ENCODE measurements around the gene GRM5. TPM values are rescaled to one million over a fixed set of nuclear protein-coding genes. Genes with fewer than 3 reads are reported as not detected.

The GRM5 gene
- total RNA-seq, 1 donor from 2014 or later = not detected

DNA sequence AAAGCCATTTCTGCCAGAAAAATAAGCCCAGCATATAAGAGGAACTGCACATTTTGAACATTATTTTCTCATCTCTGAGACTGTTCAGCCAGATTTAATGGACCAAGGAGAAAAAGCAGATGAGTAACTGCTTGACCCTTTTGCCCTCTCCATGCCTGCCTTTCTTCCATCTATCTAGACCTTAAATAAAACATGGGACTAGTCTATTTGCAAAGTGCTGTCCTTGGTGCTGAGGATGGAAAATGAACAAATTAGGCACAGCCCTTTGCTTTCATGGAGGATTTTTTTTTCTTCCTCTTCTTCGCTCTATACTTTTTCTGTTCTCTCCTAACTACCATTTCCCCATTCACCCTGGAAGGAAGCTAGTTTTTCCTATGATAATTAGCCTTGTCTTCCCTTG is 361.3 kb downstream of the GRM5 start:
- peak; percentile 7 to 18 for DNase-seq (ENCODE audit: low read depth in 2 of 2)

DNA sequence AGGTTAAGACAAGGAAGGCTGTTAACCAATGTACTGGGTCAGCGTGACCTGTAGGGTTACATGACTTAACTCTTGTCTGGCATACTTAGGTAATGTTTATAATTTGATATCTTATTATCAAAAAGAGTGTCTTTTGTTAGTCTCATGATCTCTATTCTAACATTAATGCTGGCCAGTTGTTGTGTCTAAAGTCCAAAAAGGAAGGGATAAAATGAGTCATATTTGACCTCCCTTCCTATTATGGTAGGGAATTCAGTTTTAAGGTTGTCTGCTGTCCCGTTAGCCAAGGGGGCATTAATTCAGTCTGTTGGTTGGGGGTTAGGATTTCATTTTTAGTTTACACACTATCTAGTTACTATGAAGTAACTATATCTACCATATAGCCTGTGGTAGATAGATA is 364.0 kb downstream of the GRM5 start:
- peak; percentile 2 to 13 for DNase-seq (ENCODE audit: low read depth in 2 of 2)

DNA sequence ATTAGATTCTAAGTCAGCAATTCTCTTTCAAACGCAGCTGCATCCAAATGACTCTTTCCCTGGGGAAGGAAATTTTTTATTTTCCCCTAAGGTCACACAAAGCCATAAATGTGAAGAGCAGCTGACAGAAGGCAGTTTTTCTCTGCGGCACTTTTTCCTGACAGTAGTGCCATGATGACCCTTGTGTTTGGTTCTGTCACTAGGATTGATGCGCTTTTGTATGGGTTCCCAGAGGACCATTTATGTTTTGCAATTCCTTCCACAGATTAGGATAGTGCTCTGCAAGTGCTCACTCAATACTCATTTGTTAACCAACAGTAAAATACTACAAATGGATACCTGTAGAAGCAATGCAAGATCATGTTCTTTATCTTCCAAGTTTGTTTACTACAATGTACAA is 368.6 kb downstream of the GRM5 start:
- DNase-seq (ENCODE audit: low read depth in 2 of 2) = no peak

DNA sequence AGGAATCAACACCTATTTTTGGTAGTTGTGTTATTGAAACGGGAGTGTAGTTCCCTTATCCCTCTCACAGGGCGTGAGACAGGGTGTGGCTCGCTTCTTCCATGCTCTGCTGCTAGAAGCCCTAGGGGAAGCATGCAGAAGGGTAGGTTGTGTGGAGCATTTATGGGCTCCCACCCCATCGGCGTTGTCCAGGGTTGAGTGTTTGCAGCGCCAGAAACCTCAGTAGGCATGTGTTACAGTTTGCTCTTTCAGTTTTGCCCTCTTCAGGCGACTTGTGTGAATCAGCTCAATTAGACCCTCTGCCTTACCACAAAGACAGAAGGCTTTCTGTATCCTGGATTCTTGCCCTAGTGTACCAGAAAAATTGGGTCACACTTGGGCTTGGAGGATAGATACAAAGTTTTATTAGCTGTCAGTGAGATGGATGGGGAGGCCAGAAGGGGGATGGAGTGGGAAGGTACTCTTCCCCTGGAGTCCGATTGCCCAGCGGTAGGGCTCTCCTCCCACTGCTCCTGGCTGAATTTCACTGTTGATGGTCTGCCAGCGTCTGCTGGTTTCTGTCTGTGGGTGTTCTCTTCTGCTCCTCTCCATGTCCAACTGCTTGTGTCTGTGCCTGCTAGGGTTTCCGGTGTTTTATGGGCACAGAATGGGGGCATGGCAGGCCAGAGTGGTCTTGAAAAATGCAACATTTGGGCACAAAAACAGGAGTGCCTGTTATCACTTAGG is 369.9 kb downstream of the GRM5 start:
- no peak for DNase-seq (ENCODE audit: low read depth in 2 of 2)

DNA sequence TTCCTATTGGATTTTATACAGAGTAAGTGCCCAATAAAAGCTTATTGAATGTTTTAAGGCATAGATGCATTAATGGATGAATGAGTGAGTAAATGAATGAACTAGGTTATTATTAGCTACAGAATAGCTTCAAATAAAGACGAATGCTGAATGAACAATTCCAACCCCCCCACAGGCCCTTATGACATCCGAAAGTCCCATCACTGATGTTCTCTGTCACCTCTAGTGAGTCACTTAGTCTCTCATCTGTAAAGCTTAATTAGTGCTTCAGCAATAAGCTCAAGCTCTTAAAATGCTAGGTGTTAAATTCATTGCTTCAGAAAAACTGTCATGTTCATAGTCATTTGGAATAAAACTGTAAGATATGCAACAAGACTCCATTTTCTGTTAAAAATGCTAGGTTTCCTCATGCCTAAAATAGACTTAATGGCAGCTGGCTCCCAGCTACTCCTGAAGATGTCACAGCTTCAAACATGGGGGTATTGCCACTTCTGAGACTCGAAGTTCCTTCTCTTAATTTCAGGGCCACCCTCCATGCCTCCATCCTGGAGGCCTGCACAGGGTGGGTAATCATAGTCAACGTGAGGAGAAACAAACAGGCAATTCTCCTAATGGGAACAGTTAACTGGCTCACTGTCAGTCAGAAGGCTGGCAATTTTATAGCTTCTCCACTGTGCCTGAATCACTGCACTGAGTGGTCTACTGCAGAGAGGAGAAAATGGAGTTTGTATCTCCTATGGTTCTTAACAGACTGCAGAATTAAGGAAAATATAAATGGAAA is 373.3 kb downstream of the GRM5 start:
- no peak for DNase-seq (ENCODE audit: low read depth in 2 of 2)

DNA sequence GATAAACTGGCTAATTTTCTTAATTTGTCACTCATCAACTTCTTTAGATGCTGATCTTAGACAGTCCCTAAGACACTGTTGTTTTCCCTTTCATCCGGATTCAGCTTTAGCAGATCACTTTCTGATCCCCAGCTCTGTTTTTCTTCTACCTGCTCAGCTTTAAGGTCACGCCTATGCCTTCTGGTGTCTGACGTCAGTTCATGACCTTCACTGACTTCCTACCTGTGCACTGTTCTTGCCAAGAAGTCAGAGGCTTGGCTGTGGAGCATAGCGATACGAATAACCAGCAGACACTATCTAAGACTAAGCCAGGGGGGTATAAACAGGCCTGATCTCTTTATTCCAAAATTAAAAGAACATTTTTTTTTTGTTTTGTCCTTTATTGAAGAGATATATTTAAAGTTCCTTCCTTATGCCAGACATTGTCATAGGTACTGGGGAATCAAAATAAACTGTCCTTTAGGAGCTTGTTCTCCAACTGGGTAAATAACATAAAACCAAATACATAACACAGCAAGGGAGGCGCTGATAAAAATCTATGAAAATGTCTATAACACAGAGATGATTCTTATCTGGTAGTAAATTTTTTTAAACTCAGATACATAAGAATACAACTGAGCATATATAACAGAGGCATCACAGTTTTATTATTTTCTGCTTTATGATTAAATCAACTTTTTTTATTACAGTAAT is 376.1 kb downstream of the GRM5 start:
- DNase-seq (ENCODE audit: low read depth in 2 of 2) = no peak

DNA sequence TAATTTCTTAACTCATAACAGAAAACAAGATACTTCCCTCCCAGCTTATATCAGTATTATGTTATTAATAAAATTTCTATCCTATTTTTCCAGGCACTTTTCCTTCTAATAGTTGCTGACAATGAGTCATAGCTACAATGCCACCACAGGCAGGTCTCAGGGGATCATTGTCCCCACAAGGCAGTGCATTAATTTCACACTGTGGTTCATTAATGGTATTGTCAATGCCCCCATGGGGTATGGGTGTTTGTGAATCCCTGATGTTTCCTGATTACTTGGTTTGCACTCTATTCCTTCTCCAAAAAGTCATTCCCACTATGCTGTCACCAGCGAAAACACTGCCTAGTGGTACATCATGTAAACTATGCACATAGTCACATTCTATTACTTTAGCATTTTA is 382.8 kb downstream of the GRM5 start:
- no peak for DNase-seq (ENCODE audit: low read depth in 2 of 2)

DNA sequence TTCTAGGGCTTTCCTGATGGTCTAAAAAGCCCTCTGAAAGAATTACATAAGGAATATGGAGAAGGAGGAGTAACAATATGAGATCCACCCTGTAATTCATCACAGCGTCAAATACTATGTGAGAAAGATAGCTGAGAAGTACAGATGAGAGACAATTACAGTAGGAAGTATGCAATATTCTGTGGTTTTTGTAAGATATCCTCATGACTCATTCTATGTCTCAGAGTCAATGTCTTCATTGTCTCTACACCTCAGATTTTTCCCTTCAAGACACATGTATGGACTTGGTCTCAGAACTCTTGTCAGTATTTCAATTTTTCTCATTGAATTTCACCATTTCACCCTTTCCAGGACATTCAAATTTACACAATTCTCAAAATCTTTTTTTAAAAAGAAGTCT is 385.0 kb downstream of the GRM5 start:
- DNase-seq (ENCODE audit: low read depth in 2 of 2) = no peak

DNA sequence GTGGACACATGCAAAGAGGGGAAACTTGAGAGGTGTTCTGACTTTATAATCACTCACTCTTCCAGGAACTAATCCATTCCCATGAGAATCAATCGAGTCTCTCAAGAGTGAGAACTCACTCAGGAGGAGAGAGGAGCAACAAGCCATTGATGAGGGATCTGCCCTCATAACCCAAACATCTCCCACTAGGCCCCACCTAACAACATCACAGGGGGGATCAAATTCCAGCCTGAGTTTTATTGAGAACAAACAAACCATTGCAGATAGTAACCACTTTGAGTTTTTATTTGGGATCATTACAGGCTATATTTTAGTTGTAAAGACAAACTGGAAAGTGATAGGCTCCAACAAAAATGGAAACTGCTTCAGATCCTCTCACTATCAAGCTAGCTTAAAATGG is 399.4 kb downstream of the GRM5 start:
- DNase-seq (ENCODE audit: low read depth in 2 of 2) = no peak

DNA sequence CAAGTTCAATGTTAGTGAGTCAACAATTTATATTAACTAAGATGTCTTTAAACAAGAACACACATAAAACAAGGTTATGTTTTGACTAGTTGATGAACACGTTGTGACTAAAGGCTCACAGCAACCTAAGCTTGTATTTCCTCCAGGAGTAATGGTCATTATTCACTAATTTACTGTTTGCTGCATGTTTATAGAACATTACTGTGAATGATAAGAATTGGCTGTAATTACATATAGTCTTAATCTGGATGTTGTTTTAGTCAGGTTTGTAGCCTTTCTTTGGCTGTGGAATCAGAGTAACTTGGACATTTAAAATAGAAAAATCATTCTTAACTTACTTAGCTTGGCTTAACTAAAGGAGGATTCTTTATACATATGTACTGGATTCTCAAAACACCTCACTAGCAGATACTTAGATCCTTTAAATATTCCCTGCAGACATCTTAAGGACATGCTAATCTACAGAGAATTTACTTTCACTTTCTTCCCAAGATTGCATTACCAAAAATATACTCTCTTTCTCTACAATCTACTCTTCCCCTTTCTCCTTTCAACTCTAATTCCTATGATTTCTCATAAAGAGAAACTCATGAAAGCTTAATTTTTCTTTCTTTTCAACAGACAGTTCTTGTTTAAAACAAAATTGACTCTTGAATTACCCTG is 408.6 kb downstream of the GRM5 start:
- no peak for DNase-seq (ENCODE audit: low read depth in 2 of 2)

DNA sequence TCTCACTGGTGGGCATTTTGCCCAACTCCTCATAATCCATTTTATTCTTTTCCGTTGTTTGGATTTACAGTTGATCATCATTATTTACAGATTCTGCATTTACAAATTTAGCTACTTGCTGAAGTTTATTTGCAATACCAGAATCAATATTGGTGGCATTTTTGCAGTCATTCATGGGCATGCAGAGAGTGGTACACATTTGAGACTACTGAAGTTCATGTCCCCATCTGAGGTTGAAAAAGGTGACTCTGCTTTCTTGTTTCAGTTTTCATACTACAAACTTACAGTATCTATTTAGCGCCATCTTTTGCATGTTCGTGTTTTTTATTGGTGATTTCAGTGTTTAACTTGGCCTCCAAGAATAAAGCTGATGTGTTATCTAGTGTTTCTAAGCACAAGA is 409.5 kb downstream of the GRM5 start:
- DNase-seq (ENCODE audit: low read depth in 2 of 2) = no peak

DNA sequence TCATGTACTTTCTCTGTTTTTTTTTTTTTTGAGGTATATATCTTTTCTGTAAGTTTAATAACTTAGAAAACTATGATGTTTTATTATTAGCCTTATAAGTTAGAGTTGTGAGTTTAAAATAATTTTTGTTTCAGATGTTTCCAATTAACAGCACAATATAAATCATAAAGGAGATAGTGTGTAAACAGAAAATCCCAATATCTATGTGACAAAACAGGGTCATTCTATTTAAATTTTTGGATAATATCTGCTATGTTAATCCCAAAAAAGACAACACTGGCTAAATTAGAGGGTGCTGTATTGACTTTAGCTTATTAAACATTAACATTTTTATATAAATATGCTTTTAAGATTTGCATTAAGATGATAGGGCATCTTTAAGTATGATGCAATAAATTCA is 410.1 kb downstream of the GRM5 start:
- DNase-seq (ENCODE audit: low read depth in 2 of 2) = no peak

DNA sequence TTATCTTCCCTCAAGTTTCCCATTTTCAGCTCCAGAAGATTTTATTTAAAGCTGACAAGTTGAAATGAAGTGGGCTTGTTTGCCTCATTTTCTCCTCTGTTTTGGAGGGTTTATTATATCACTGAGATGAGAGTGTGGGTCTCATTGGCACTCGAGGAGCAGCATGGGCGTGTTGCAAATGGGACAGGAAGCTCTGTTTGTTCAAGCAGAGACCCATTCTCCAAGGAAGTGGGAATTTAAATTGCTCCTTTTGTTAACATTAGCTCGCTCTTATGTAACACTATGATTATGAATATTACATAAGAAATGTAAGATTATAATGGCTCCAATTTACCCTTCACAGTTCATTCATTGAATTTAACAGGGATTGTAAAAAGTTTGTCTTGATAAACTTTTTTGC is 410.6 kb downstream of the GRM5 start:
- no peak for DNase-seq (ENCODE audit: low read depth in 2 of 2)

DNA sequence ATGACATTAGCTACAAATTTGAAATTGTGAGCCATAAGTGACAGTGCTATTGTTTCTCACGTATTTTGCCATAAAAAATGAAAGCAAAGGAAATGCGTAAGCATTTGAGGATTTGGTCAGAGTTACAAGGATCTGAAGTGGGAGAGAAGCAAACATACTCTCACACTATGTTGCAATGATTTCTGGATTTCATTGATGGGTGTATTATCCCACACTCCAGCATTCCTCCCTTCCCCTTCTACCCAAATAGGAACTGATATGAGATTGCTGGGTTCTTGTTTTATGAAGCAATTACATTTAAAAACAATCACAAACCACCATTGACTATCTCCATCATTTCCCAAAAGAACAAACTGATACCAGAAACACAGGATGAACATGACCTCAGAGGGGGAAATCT is 414.2 kb downstream of the GRM5 start:
- DNase-seq (ENCODE audit: low read depth in 2 of 2) = no peak

DNA sequence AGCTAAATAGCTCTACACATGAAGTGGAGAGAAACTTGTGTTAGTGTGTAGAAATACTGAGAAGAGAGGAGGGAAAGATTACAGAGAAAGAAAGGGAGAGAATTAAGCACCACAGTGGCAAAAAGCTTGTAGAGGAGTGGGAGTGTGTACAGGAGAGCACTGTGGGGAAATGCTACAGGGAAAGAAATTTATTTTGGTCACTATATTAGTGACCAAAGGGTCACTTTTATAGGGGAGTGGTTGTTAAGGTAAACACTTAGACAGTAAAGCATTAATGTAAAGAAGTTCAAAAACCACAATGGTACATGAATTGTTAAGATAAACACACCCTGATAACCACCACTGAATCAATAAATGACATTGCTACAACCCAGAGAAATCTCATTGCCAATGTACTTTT is 421.1 kb downstream of the GRM5 start:
- DNase-seq (ENCODE audit: low read depth in 2 of 2) = no peak

DNA sequence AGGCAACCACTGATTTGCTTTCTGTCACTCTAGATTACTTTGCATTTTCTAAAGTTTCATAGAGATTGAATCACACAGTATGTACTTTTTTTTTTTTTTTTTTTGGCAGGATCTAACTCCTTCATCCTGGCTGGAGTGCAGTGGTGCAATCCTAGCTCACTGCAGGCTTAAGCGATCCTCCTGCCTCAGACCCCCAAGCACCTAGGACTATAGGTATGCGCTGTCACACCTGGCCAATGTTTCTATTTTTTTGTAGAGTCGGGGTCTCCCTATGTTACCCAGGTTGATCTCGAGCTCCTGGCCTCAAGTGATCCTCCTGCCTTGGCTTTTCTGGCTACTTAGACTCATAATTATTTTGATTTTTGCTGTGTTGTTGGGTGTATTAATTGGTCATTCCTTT is 433.6 kb downstream of the GRM5 start:
- no peak for DNase-seq (ENCODE audit: low read depth in 2 of 2)

DNA sequence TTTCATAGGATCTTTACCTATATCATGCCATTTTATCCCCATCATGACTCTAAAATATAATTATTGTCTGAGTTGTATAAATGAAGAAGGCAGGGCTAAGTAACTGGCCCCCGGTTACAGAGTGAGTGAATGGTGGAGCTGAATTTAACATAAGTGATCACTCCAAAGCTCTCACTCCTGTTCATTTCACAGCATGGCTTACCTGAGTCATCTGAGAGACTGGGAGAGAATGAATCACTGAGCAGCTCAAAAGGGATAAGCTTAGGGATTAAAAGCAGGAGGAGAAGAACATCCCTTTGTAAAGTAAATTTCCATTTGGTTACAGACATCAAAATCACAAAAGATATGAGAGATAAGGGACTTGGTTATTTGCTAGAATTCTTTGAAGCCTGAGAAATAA is 434.3 kb downstream of the GRM5 start:
- DNase-seq (ENCODE audit: low read depth in 2 of 2) = no peak

DNA sequence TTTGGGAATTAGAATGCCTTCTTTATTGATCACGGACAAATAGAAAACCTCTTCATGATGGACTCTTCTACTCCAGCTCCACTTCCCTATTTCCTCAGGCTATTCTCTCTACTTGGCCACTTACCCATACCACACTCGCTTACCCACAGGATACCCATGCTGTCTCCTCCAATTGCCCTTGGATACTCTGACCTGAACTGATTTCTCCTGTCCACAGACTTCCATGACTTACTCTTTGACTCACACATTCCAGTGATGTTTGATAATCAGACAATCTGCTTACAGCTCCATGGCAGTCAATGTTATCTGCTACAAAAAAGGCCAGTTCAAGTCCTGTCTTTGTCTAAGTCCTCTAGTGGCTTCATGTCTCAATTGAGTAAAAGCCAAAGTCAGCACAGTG is 436.3 kb downstream of the GRM5 start:
- no peak for DNase-seq (ENCODE audit: low read depth in 2 of 2)

DNA sequence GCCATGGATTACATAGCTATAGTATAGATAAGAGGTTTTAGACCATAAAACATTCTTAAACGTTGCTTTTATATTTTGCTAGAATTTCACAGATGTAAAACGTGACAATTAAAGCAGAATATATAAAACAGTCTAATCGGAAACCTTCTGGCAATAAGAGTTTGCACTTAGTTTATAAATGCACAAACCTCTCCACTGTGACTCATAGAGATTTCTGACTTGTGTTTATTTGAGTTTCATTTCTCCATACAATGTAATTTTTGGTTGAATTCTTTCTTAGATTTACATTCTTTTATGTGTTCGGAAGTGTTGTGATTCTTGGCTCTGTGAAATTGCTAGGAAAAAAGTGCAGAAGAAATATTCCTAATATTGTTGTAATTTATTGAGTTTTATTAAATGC is 439.6 kb downstream of the GRM5 start:
- no peak for DNase-seq (ENCODE audit: low read depth in 2 of 2)

DNA sequence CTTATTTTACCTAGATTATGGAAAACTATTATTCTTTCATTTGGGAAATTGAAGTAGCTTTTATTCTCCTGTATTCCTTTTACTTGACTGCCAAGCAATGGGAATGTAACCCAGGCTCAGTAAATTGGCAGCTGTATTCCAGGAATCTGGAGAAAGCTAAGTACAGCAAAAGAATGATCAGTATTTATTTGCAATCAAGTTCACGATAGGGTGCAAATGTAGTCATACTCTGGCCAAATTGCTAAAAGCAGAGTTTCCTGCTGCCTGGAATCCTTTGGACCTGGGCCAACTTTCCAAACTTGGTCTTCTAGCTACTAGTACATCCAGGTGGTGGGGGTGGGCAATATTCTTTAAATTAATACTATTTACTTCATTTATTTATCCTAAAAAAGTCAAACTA is 442.3 kb downstream of the GRM5 start:
- peak in 1 of 2 donors; percentile 21 for DNase-seq (ENCODE audit: low read depth in 2 of 2)

DNA sequence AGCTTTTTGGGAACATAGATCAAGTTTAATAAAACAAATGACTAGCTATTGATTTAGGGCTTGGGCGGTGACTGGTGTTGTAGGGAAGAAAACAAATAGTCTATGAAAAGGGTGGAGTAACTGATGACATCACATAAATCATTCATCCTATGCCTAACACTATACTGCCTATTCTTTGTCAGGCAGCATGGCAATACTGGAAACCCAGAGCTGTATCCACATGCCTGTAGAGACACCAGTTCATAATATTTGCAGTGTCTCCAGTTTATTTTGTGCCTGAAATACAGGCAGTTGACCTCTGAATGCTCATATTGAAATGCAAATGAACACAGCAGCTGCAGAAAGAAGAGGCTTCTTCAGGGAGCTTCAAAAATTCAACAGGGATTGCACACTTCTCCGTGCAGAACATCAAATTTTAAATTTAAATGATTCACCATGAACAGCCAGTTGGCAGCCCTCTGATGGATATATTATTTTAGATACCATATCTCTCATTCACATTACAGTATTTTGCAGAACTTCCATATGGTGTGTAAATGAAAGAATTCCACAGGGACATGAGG is 445.1 kb downstream of the GRM5 start:
- no peak for DNase-seq (ENCODE audit: low read depth in 2 of 2)
